Effector memory CD4-positive, alpha-beta T cell (primary cell): ENCODE data around the gene PRR33.

Source experiments
- DNase-seq, 3 donors: peaks; one replicate each; pipeline ENCODE4 v3.0.0-alpha.2; 2020
- H3K27ac ChIP-seq: 2 replicates; pipeline ENCODE4 v1.7.0; 2013; ENCODE audit warnings: mild to moderate bottlenecking, low read length, moderate library complexity; ENCODE audit not compliant: insufficient read depth, poor library complexity, severe bottlenecking
- H3K27me3 ChIP-seq: replicated peaks from 2 replicates; pipeline ENCODE4 v1.7.0; 2013; ENCODE audit warnings: mild to moderate bottlenecking, low read length; ENCODE audit not compliant: insufficient read depth, control insufficient read depth, poor library complexity, severe bottlenecking
- H3K36me3 ChIP-seq: 2 replicates; pipeline ENCODE4 v1.7.0; 2013; ENCODE audit warnings: mild to moderate bottlenecking, low read length, moderate library complexity; ENCODE audit not compliant: control insufficient read depth, insufficient read depth
- H3K4me1 ChIP-seq: 2 replicates; pipeline ENCODE4 v1.7.0; 2013; ENCODE audit warnings: low read length, mild to moderate bottlenecking; ENCODE audit not compliant: control insufficient read depth, insufficient read depth, poor library complexity, severe bottlenecking
- H3K4me3 ChIP-seq: 2 replicates; pipeline ENCODE4 v1.7.0; 2013; ENCODE audit warnings: low read length, low read depth, mild to moderate bottlenecking; ENCODE audit not compliant: insufficient read depth, poor library complexity, severe bottlenecking
- H3K9me3 ChIP-seq: 2 replicates; pipeline ENCODE4 v1.7.0; 2013; ENCODE audit warnings: mild to moderate bottlenecking, low read length, moderate library complexity; ENCODE audit not compliant: control insufficient read depth

Gene PRR33

DNA sequence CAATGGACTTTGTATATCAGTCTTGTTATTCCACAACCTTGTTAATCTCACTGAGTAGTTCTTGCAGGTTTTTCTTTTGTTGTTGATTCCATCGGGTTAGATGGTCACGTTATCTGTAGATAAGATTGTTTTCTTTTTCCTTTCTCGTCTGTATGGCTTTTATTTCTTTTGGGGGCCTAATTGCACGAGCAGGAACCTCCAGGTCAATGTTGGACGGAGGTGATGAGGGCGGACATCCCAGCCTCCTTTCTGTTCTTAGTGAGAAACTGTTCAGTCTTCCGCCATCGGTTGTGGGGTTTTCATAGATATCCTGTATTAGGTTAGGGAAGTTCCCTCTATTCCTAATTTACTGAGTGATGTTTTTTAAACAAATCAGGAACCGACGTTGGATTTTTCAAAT lies 4.8 kb upstream of the PRR33 start:
- no peaks in the 10 kb centered on the region for H3K9me3 ChIP-seq
- H3K27ac ChIP-seq = no peak overlapping the region
- no peak overlapping the region for H3K4me3 ChIP-seq

GRCh38 chr11:1894759-1895158 lies 3.1 kb upstream of the PRR33 start:
- Histone ChIP-seq H3K9me3 (no peaks in the 10 kb centered on the region), H3K4me1 (peaks cover 23% of the 10 kb centered on the region), H3K36me3 (no peaks in the 10 kb centered on the region), H3K27ac (no peak overlapping the region), H3K4me3 (no peak overlapping the region), H3K27me3 (no peaks in the 10 kb centered on the region)
- DNase-seq = no peak

More for the DNA sequence above, 4.8 kb upstream of the PRR33 start:
- DNase-seq = no peak
- Histone ChIP-seq H3K27me3 (no peaks in the 10 kb centered on the region), H3K4me1 (peaks cover 7% of the 10 kb centered on the region), H3K36me3 (no peaks in the 10 kb centered on the region)

- no peaks in the 10 kb centered on the region for H3K9me3 ChIP-seq
- no peak overlapping the region for H3K4me3 ChIP-seq
- no peak overlapping the region for H3K27ac ChIP-seq
- peaks cover 33% of the 10 kb centered on the region for H3K4me1 ChIP-seq
- no peaks in the 10 kb centered on the region for H3K27me3 ChIP-seq
- no peak for DNase-seq
- no peaks in the 10 kb centered on the region for H3K36me3 ChIP-seq
Measured at GRCh38 chr11:1893581-1894359, 2.1 kb upstream of the PRR33 start.

GRCh38 chr11:1892558-1892957 lies 863 bp upstream of the PRR33 start:
- H3K4me3 ChIP-seq = no peak overlapping the region
- DNase-seq = no peak
- H3K27ac ChIP-seq = no peak overlapping the region
- no peaks in the 10 kb centered on the region for H3K36me3 ChIP-seq
- H3K9me3 ChIP-seq = no peaks in the 10 kb centered on the region
- no peaks in the 10 kb centered on the region for H3K27me3 ChIP-seq
- H3K4me1 ChIP-seq = peaks cover 45% of the 10 kb centered on the region

GRCh38 chr11:1892116-1892515 lies 421 bp upstream of the PRR33 start:
- no peak overlapping the region for H3K4me3 ChIP-seq
- DNase-seq = no peak
- H3K4me1 ChIP-seq = peaks cover 47% of the 10 kb centered on the region
- H3K36me3 ChIP-seq = no peaks in the 10 kb centered on the region
- no peaks in the 10 kb centered on the region for H3K27me3 ChIP-seq
- H3K27ac ChIP-seq = no peak overlapping the region
- no peaks in the 10 kb centered on the region for H3K9me3 ChIP-seq

- Histone ChIP-seq H3K27ac (peak overlapping the region; percentile 64), H3K27me3 (no peaks in the 10 kb centered on the region), H3K9me3 (no peaks in the 10 kb centered on the region), H3K4me3 (peak overlapping the region; percentile 10), H3K36me3 (peaks cover 2% of the 10 kb centered on the region), H3K4me1 (peaks cover 47% of the 10 kb centered on the region)
- DNase-seq = no peak
Measured at GRCh38 chr11:1890856-1891830, 552 bp downstream of the PRR33 start.

DNA sequence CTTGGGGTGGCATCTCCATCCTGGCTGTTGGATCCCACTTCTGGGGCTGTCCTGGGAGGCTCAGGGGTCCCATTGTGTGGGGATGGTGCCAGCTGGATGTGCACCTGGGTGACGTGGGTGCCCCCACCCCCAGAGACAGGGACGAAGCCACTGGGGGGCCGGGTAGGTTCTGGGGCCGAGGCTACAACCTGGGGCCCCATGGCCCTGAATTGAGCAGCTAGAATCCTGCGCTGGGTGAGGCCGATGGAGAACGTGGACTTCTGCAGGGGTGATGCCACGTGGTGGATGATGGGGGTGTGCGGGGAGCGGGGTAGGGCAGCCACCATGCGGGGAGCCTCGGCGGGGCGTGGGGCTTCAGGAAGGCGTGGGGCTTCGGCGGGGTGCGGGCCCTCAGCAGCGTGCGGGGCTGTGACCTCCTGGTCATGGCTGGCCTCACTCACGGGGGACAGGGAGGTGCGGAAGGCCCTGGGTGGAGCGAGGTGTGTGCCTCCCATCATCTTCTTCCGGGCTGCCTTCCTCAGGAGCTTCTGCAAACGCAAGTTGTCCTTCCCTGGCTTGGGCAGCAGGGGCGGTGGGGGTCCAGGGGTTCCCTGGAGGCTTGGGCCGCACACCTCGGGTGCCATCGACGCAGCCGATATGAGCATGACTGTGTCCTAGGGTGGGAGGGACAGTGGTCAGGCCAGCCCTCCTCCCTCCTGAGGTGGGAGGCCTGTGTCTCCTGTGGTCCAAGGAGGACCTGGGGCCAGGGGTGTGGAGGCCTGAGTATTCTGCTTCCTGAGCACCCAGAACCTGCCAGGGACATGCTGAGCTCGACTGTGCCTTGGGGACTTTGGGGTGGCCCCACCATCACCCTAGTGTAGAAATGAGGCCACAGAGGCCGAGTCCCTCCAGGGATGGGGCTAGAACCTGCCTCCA lies 1.5 kb downstream of the PRR33 start:
- DNase-seq = no peak
- H3K4me3 ChIP-seq = peak overlapping the region; percentile 41
- peaks cover 47% of the 10 kb centered on the region for H3K4me1 ChIP-seq
- peaks cover 11% of the 10 kb centered on the region for H3K36me3 ChIP-seq
- H3K9me3 ChIP-seq = no peaks in the 10 kb centered on the region
- H3K27ac ChIP-seq = peak overlapping the region; percentile 64
- H3K27me3 ChIP-seq = no peaks in the 10 kb centered on the region

DNA sequence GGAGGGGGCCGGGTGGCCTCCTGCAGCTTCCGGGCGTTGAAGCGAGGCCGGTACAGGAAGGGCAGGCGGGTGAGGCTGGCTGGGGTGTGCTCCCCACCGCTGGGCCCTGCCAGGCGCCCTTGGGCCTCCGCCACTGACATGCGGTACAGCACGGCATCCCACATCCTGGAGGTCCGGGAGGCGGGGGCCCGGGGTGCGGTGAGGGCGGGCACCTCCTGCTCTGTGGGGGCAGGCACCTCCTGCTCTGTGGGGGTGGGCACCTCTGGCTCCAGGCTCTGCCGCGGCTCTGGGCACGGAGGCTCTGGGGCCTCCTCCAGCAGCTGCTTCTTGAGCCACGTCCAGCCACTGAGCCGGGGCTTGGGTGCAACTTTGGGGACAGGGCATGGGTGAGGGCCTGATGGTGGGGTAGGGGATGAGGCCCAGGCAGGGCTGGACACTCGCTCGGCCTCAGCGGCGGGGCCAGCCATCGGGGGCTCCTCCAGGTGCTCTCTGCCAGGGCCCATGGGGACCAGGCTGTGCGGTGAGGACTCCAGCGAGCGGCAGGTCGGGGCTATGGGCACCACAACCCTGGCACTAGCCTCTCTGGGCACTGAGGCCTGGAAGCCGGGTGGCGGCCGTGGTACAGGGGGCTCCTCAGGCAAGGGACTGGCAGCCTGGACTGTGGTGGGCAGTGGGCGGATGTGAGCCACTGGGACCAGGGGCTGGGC lies 2.3 kb downstream of the PRR33 start:
- peak; percentile 59 to 64 (median 62) for DNase-seq
- H3K36me3 ChIP-seq = peaks cover 20% of the 10 kb centered on the region
- H3K9me3 ChIP-seq = no peaks in the 10 kb centered on the region
- peaks cover 47% of the 10 kb centered on the region for H3K4me1 ChIP-seq
- H3K27me3 ChIP-seq = no peaks in the 10 kb centered on the region
- peak overlapping the region; percentile 64 for H3K27ac ChIP-seq
- H3K4me3 ChIP-seq = peak overlapping the region; percentile 41

DNA sequence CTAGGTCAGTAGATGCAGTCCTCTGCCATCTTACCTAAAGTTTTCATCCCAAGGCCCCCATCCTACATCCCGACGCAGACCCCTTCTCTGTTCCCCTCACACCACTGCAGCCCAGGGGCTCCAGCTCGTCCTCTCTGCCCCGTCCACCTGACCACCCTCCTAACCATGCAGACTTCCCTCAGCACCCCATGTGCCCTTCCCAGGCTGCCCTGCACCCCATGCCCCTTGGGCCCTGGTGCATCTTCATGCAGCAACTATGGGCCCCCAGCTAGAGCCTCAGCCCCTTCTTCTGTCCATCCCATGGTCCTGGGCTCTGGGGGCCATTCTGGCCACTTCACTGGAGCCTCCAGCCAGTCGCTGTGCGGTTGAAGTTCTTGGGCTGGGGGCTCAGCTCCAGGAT lies 2.9 kb downstream of the PRR33 start:
- H3K9me3 ChIP-seq = no peaks in the 10 kb centered on the region
- peak overlapping the region; percentile 64 for H3K27ac ChIP-seq
- H3K27me3 ChIP-seq = no peaks in the 10 kb centered on the region
- DNase-seq = no peak
- H3K4me3 ChIP-seq = no peak overlapping the region
- H3K36me3 ChIP-seq = peaks cover 25% of the 10 kb centered on the region
- H3K4me1 ChIP-seq = peaks cover 47% of the 10 kb centered on the region
